ENCODE results near the gene OBSCN. TPM values are rescaled to one million over a fixed set of nuclear protein-coding genes. Genes with fewer than 3 reads are reported as not detected.
A peak's percentile ranks its signal among the peaks of the same experiment; 100 is the strongest.

Gene OBSCN
- total and polyA plus RNA-seq, 2 of the 13 experiments (the other 11 are each of a cell fraction or from before 2014, with no cell fraction given): 0.20 TPM

DNA sequence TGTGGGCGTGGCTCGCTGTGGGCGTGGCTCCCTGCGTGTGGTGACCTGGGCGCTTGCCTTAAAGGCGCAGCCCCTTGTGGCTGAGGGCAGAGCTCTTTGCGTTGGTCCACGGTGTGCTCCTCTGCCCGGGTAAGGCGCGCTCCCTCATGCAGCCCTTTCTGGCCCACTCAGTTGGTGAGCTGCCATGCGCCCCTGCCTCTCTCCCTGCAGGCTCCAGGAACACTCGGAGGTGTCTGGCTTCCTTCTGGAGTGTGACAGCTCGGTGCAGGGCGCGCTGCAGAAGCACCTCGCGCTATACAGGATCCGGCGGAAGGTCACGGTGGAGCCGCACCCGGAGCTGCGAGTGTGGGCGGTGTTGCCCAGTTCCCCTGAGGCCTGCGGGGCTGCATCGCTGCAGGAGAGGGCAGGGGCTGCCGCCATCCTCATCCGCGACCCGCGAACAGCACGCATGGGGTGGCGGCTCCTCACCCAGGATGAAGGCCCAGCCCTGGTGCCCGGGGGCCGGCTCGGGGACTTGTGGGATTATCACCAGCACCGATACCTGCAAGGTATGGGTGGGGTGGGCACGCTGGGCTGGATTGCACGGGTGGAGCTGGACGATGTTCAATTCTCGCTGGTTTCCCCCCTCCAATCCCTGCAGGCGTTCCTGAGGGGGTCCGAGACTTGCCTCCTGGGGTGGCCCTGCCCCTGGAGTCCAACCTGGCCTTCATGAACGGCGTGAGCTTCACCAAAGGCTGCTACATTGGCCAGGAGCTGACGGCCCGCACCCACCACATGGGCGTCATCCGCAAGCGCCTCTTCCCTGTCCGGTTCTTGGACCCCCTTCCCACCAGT, 33.1 kb upstream of the OBSCN start (continued):
- TF ChIP-seq, protein P1, sequence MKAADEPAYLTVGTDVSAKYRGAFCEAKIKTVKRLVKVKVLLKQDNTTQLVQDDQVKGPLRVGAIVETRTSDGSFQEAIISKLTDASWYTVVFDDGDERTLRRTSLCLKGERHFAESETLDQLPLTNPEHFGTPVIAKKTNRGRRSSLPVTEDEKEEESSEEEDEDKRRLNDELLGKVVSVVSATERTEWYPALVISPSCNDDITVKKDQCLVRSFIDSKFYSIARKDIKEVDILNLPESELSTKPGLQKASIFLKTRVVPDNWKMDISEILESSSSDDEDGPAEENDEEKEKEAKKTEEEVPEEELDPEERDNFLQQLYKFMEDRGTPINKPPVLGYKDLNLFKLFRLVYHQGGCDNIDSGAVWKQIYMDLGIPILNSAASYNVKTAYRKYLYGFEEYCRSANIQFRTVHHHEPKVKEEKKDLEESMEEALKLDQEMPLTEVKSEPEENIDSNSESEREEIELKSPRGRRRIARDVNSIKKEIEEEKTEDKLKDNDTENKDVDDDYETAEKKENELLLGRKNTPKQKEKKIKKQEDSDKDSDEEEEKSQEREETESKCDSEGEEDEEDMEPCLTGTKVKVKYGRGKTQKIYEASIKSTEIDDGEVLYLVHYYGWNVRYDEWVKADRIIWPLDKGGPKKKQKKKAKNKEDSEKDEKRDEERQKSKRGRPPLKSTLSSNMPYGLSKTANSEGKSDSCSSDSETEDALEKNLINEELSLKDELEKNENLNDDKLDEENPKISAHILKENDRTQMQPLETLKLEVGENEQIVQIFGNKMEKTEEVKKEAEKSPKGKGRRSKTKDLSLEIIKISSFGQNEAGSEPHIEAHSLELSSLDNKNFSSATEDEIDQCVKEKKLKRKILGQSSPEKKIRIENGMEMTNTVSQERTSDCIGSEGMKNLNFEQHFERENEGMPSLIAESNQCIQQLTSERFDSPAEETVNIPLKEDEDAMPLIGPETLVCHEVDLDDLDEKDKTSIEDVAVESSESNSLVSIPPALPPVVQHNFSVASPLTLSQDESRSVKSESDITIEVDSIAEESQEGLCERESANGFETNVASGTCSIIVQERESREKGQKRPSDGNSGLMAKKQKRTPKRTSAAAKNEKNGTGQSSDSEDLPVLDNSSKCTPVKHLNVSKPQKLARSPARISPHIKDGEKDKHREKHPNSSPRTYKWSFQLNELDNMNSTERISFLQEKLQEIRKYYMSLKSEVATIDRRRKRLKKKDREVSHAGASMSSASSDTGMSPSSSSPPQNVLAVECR (CRISPR knock-in tag; IDR thresholded peaks at IDR 0.05; ENCODE audit: borderline replicate concordance): 0 out of 2 replicates have a peak, but pooled peaks have one; percentile 23
- TF ChIP-seq, protein P2, sequence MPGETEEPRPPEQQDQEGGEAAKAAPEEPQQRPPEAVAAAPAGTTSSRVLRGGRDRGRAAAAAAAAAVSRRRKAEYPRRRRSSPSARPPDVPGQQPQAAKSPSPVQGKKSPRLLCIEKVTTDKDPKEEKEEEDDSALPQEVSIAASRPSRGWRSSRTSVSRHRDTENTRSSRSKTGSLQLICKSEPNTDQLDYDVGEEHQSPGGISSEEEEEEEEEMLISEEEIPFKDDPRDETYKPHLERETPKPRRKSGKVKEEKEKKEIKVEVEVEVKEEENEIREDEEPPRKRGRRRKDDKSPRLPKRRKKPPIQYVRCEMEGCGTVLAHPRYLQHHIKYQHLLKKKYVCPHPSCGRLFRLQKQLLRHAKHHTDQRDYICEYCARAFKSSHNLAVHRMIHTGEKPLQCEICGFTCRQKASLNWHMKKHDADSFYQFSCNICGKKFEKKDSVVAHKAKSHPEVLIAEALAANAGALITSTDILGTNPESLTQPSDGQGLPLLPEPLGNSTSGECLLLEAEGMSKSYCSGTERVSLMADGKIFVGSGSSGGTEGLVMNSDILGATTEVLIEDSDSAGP (CRISPR knock-in tag; IDR thresholded peaks at IDR 0.05; ENCODE audit: borderline replicate concordance): peak; percentile 97
- TF ChIP-seq ZNF136 (CRISPR knock-in tag; IDR thresholded peaks at IDR 0.05; ENCODE audit: low read depth) (no peak), SSRP1 (CRISPR knock-in tag; IDR thresholded peaks at IDR 0.05) (no peak), GPN1 (CRISPR knock-in tag; IDR thresholded peaks at IDR 0.05; ENCODE audit: borderline replicate concordance) (no peak), SPEN (CRISPR knock-in tag; IDR thresholded peaks at IDR 0.05; ENCODE audit: low read depth) (no peak), ZNF839 (CRISPR knock-in tag; IDR thresholded peaks at IDR 0.05; ENCODE audit: borderline replicate concordance) (no peak)
- TF ChIP-seq, protein P3, sequence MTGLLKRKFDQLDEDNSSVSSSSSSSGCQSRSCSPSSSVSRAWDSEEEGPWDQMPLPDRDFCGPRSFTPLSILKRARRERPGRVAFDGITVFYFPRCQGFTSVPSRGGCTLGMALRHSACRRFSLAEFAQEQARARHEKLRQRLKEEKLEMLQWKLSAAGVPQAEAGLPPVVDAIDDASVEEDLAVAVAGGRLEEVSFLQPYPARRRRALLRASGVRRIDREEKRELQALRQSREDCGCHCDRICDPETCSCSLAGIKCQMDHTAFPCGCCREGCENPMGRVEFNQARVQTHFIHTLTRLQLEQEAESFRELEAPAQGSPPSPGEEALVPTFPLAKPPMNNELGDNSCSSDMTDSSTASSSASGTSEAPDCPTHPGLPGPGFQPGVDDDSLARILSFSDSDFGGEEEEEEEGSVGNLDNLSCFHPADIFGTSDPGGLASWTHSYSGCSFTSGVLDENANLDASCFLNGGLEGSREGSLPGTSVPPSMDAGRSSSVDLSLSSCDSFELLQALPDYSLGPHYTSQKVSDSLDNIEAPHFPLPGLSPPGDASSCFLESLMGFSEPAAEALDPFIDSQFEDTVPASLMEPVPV (CRISPR knock-in tag; IDR thresholded peaks at IDR 0.05): no peak
- TF ChIP-seq, protein P4, sequence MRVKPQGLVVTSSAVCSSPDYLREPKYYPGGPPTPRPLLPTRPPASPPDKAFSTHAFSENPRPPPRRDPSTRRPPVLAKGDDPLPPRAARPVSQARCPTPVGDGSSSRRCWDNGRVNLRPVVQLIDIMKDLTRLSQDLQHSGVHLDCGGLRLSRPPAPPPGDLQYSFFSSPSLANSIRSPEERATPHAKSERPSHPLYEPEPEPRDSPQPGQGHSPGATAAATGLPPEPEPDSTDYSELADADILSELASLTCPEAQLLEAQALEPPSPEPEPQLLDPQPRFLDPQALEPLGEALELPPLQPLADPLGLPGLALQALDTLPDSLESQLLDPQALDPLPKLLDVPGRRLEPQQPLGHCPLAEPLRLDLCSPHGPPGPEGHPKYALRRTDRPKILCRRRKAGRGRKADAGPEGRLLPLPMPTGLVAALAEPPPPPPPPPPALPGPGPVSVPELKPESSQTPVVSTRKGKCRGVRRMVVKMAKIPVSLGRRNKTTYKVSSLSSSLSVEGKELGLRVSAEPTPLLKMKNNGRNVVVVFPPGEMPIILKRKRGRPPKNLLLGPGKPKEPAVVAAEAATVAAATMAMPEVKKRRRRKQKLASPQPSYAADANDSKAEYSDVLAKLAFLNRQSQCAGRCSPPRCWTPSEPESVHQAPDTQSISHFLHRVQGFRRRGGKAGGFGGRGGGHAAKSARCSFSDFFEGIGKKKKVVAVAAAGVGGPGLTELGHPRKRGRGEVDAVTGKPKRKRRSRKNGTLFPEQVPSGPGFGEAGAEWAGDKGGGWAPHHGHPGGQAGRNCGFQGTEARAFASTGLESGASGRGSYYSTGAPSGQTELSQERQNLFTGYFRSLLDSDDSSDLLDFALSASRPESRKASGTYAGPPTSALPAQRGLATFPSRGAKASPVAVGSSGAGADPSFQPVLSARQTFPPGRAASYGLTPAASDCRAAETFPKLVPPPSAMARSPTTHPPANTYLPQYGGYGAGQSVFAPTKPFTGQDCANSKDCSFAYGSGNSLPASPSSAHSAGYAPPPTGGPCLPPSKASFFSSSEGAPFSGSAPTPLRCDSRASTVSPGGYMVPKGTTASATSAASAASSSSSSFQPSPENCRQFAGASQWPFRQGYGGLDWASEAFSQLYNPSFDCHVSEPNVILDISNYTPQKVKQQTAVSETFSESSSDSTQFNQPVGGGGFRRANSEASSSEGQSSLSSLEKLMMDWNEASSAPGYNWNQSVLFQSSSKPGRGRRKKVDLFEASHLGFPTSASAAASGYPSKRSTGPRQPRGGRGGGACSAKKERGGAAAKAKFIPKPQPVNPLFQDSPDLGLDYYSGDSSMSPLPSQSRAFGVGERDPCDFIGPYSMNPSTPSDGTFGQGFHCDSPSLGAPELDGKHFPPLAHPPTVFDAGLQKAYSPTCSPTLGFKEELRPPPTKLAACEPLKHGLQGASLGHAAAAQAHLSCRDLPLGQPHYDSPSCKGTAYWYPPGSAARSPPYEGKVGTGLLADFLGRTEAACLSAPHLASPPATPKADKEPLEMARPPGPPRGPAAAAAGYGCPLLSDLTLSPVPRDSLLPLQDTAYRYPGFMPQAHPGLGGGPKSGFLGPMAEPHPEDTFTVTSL (CRISPR knock-in tag; IDR thresholded peaks at IDR 0.05; ENCODE audit: borderline replicate concordance): no peak
